Activated CD4-positive, CD25-positive, alpha-beta regulatory T cell treated with anti-CD3 and anti-CD28 coated beads, Interleukin-2, amount 50 U/mL, for 24 hours (primary cell): ENCODE data around the gene TRAPPC3.

Experiments used
- ATAC-seq, 2 donors: fragments of 150-1000 bp; cut with Tn5 transposase; one replicate each; pipeline ENCODE4 v1.10.0; 2021; ENCODE audit warnings: mild to moderate bottlenecking in 1 of 2, moderate library complexity in 1 of 2

The TRAPPC3 gene

GRCh38 chr1:36097693-36098585 is 51.3 kb downstream of the TRAPPC3 start:
- ATAC-seq = no peak

GRCh38 chr1:36096500-36097432 is 52.5 kb downstream of the TRAPPC3 start:
- ATAC-seq = no peak

GRCh38 chr1:36095760-36096405 is 53.4 kb downstream of the TRAPPC3 start:
- ATAC-seq = no peak

- no peak for ATAC-seq
Observed at GRCh38 chr1:36094621-36095061, 54.6 kb downstream of the TRAPPC3 start.

- ATAC-seq = no peak
Observed at GRCh38 chr1:36093929-36094328, 55.4 kb downstream of the TRAPPC3 start.

GRCh38 chr1:36093226-36093625 is 56.1 kb downstream of the TRAPPC3 start:
- ATAC-seq = no peak

- no peak for ATAC-seq
Observed at GRCh38 chr1:36092798-36093185, 56.5 kb downstream of the TRAPPC3 start.

- no peak for ATAC-seq
Observed at GRCh38 chr1:36092166-36092797, 57.0 kb downstream of the TRAPPC3 start.

GRCh38 chr1:36091698-36092097 is 57.6 kb downstream of the TRAPPC3 start:
- ATAC-seq = no peak

- no peak for ATAC-seq
Observed at GRCh38 chr1:36091141-36091540, 58.1 kb downstream of the TRAPPC3 start.

GRCh38 chr1:36089393-36090121 is 59.7 kb downstream of the TRAPPC3 start:
- ATAC-seq = no peak

- peak; percentile 90 to 92 for ATAC-seq
Observed at GRCh38 chr1:36088577-36089392, 60.5 kb downstream of the TRAPPC3 start, which contains the start of gene ADPRS. Gene ADPRS (plus strand): TSS chr1:36088892. CDS start chr1:36088905, 13 bp downstream.

- peak; percentile 10 to 19 for ATAC-seq
Observed at GRCh38 chr1:36088265-36088576, 61.1 kb downstream of the TRAPPC3 start.

- no peak for ATAC-seq
Observed at GRCh38 chr1:36087233-36088123, 61.8 kb downstream of the TRAPPC3 start.
